K562 (cell line): Measurements from ENCODE around the gene NEDD4L. TPM values are rescaled to one million over a fixed set of nuclear protein-coding genes. Genes with fewer than 3 reads are reported as not detected.

Source experiments
- ATAC-seq: fragments of 200-7000 bp; cut with Tn5 transposase; 3 replicates; pipeline ENCODE4 v1.9.1; 2020; ENCODE audit warnings: moderate library complexity
- BruUV-seq: library from RNA; stranded (reverse); fragments of 400-500 nt; replicated peaks from 2 replicates; lab custom pipeline; 2021; lab: Mats Ljungman, UMichigan
- CTCF ChIA-PET: fragments of 300-600 bp; formaldehyde crosslinking; extraction: SDS; loops from one replicate; lab custom pipeline; 2021; ENCODE audit warnings: low intra/inter-chr PET ratio; lab: Yijun Ruan, JAX
- POLR2A ChIA-PET: fragments of 300-600, 350-650 bp; sonication (Branson Sonifier 250); formaldehyde crosslinking; extraction: SDS; loops from one replicate; lab custom pipeline; 2021; ENCODE audit warnings: antibody characterized with exemption, inconsistent platforms; lab: Yijun Ruan, JAX
- DNase-seq, 4 experiments: peaks; one replicate each; pipeline versions ENCODE4 v3.0.0 to v3.0.0-alpha.2; 2011 to 2018; ENCODE audit warnings: low spot score in 3 of 4, mixed read lengths in 3 of 4; ENCODE audit errors: extremely low read depth in 1 of 4
- FAIRE-seq: peaks from 2 replicates; lab custom pipeline; 2011; peaks lifted over from hg19 to GRCh38; lab: Jason Lieb, UNC
- H2AFZ ChIP-seq: 2 replicates; pipeline ENCODE4 v1.6.0; 2011; ENCODE audit warnings: low read depth, low read length, control low read depth, inconsistent platforms
- H3K27ac ChIP-seq: fragments of 200-600 bp; 3 replicates; pipeline ENCODE4 v1.8.0; 2011; ENCODE audit warnings: low read depth, mild to moderate bottlenecking, control low read depth, inconsistent platforms, low read length, moderate library complexity, mixed read lengths; ENCODE audit errors: extremely low read depth
- H3K27me3 ChIP-seq, 2 experiments: fragments of 300-600 bp in 1 of 2; 2 replicates in 1 of 2; 3 replicates in 1 of 2; pipeline versions ENCODE4 v1.6.0 to v1.8.0; 2011; ENCODE audit warnings: inconsistent platforms in 2 of 2, low read length in 2 of 2, mild to moderate bottlenecking in 1 of 2, mixed read lengths in 1 of 2, moderate library complexity in 1 of 2; ENCODE audit not compliant: control insufficient read depth in 2 of 2, insufficient read depth in 2 of 2
- H3K36me3 ChIP-seq: fragments of 300-600 bp; 3 replicates; pipeline ENCODE4 v1.8.0; 2011; ENCODE audit warnings: mild to moderate bottlenecking, low read length, inconsistent platforms; ENCODE audit not compliant: control insufficient read depth, insufficient read depth
- H3K4me1 ChIP-seq, 2 experiments: fragments of 200-600 bp in 1 of 2; replicated peaks in 1 of 2; 2 replicates in 1 of 2; 3 replicates in 1 of 2; pipeline versions ENCODE4 v1.5.1 to v1.8.0; 2011; ENCODE audit warnings: inconsistent platforms in 2 of 2, low read length in 2 of 2, mild to moderate bottlenecking in 1 of 2, mixed read lengths in 1 of 2, moderate library complexity in 1 of 2; ENCODE audit not compliant: control insufficient read depth in 2 of 2, insufficient read depth in 2 of 2
- H3K4me2 ChIP-seq: 2 replicates; pipeline ENCODE4 v1.6.1; 2011; ENCODE audit warnings: low read length, control low read depth, inconsistent platforms, mixed read lengths; ENCODE audit not compliant: insufficient read depth
- H3K4me3 ChIP-seq: fragments of 200-600 bp; sonication (generic), shearing (Covaris generic); 2 replicates; pipeline ENCODE4 v1.5.1; 2016; ENCODE audit warnings: control low read depth, inconsistent platforms
- H3K79me2 ChIP-seq: fragments of 200-600 bp; 3 replicates; pipeline ENCODE4 v1.8.0; 2011; ENCODE audit warnings: low read length, inconsistent platforms; ENCODE audit not compliant: control insufficient read depth, insufficient read depth
- H3K9ac ChIP-seq, 2 experiments: 2 replicates each; pipeline versions ENCODE4 v1.6.0 to v1.6.1; 2011; ENCODE audit warnings: low read depth in 2 of 2, low read length in 2 of 2, control low read depth in 1 of 2, inconsistent platforms in 1 of 2, mild to moderate bottlenecking in 1 of 2, mixed read lengths in 1 of 2; ENCODE audit not compliant: insufficient read depth in 1 of 2
- H3K9me1 ChIP-seq: one replicate; pipeline ENCODE4 v1.6.0; 2011; ENCODE audit warnings: inconsistent platforms, mild to moderate bottlenecking, low read length, moderate library complexity; ENCODE audit not compliant: control insufficient read depth, insufficient read depth
- H3K9me3 ChIP-seq: replicated peaks from 2 replicates; pipeline ENCODE4 v1.5.1; 2011; ENCODE audit warnings: low read depth, low read length, inconsistent platforms; ENCODE audit not compliant: control insufficient read depth, insufficient read depth
- H4K20me1 ChIP-seq: replicated peaks from 2 replicates; pipeline ENCODE4 v1.6.1; 2011; ENCODE audit warnings: low read length, inconsistent platforms, mixed read lengths; ENCODE audit not compliant: control insufficient read depth, insufficient read depth
- BMI1 ChIP-seq: fragments of 150-350 bp; IDR thresholded peaks from 2 replicates; pipeline ENCODE4 v1.6.1; 2014; ENCODE audit warnings: low read length
- CREBBP ChIP-seq: IDR thresholded peaks from one replicate; pipeline ENCODE4 v1.6.1; 2012; ENCODE audit warnings: low read depth, mild to moderate bottlenecking, control low read depth, inconsistent platforms, low read length
- HNRNPK ChIP-seq: fragments of 200-400 bp; formaldehyde crosslinking; IDR thresholded peaks from one replicate; pipeline ENCODE4 v1.6.1; 2018; ENCODE audit warnings: mild to moderate bottlenecking, low read depth, low read length; ENCODE audit not compliant: poor library complexity, severe bottlenecking
- KDM2B ChIP-seq: fragments of 250-450 bp; sonication (Bioruptor Pico); IDR thresholded peaks from 2 replicates; pipeline ENCODE4 v1.8.0; 2021; ENCODE audit warnings: mild to moderate bottlenecking, moderate library complexity
- RHOXF2B ChIP-seq: fragments of 250-450 bp; sonication (Bioruptor Pico); conservative IDR thresholded peaks from 2 replicates; pipeline ENCODE4 v1.5.1; 2021
- SMARCB1 ChIP-seq: IDR thresholded peaks from 2 replicates; pipeline ENCODE4 v1.6.1; 2011; ENCODE audit warnings: improper control_type of control experiment, low read depth; ENCODE audit not compliant: insufficient read length
- TCFL5 ChIP-seq: fragments of 250-450 bp; sonication (Bioruptor Pico); conservative IDR thresholded peaks from 2 replicates; pipeline ENCODE4 v1.6.1; 2021; ENCODE audit warnings: mild to moderate bottlenecking, moderate library complexity, matching md5 sums
- TOE1 ChIP-seq, 2 experiments: fragments of 450-650 bp in 1 of 2; sonication (generic) in 1 of 2; formaldehyde crosslinking in 1 of 2; IDR thresholded peaks; 2 replicates each; pipeline versions ENCODE4 v1.7.1 to v1.8.0; 2016 to 2022; ENCODE audit warnings: borderline replicate concordance in 2 of 2, mild to moderate bottlenecking in 2 of 2, antibody characterized with exemption in 1 of 2, inconsistent platforms in 1 of 2, low read depth in 1 of 2, missing genetic modification reagents in 1 of 2, moderate library complexity in 1 of 2
- ZNF217 ChIP-seq: sonication (generic); formaldehyde crosslinking; IDR thresholded peaks from 2 replicates; pipeline ENCODE4 v1.8.0; 2022; ENCODE audit warnings: mild to moderate bottlenecking, missing genetic modification reagents
- ZNF76 ChIP-seq: fragments of 250-450 bp; sonication (Bioruptor Pico); IDR thresholded peaks from 2 replicates; pipeline ENCODE4 v1.4.0; 2020; ENCODE audit warnings: mild to moderate bottlenecking, moderate library complexity, borderline replicate concordance
- ZNF778 ChIP-seq: fragments of 450-650 bp; formaldehyde crosslinking; IDR thresholded peaks from 2 replicates; pipeline ENCODE4 v1.4.0; 2020; ENCODE audit warnings: mild to moderate bottlenecking, moderate library complexity
- whole genome bisulfite sequencing: fragments of 100-300 bp; shearing (Covaris generic); methylation state at CpG from one replicate; pipeline ENCODE4 v1.1.6; 2016; ENCODE audit warnings: low coverage, mixed read lengths; ENCODE audit not compliant: insufficient coverage; ENCODE audit errors: missing lambda C conversion rate; 5-methylcytosine and 5-hydroxymethylcytosine counted together
- in situ Hi-C: fragments of 300-500 bp; cut with MboI; formaldehyde crosslinking; loops from 4 replicates; pipeline ENCODE4 v1.15.0; 2018; ENCODE audit warnings: inconsistent platforms, mixed read lengths
- intact Hi-C: fragments of 100-400 bp; cut with micrococcal nuclease; formaldehyde crosslinking; loops from 2 replicates; pipeline ENCODE4 v1.14.2; 2022
- polyA plus RNA-seq, 8 experiments: library from polyadenylated mRNA; depleted of rRNA in 4 of 8; stranded (reverse) in 5 of 8; unstranded in 3 of 8; fragments of >200 nt; fragmentation: Nextera tagmentation in 2 of 8; fragmentation: Illumina TruSeq in 1 of 8; extraction: Ambion mirVana in 2 of 8; extraction: Trizol in 1 of 8; gene quantifications; 2 replicates each; pipeline versions ENCODE4 v1.2.1 to v1.2.3, GENCODE V29; 2011 to 2014; ENCODE audit warnings: inconsistent platforms in 1 of 8, missing spikeins in 1 of 8
- total RNA-seq, 7 experiments: library from RNA; depleted of rRNA in 6 of 7; stranded (reverse); fragments of >200 nt in 6 of 7; fragmentation: Illumina TruSeq in 2 of 7; extraction: Trizol in 2 of 7; gene quantifications; 2 replicates each; pipeline versions ENCODE4 v1.2.1 to v1.2.3, GENCODE V29; 2011 to 2021; ENCODE audit warnings: low replicate concordance in 1 of 7
- TF ChIP-seq, protein P1 (sequence below): sonication (generic); formaldehyde crosslinking; IDR thresholded peaks from 2 replicates; pipeline ENCODE4 v1.4.0; 2020; ENCODE audit warnings: mild to moderate bottlenecking, missing genetic modification reagents
- TF ChIP-seq, protein P2 (sequence below), 2 experiments: fragments of 450-650 bp; conservative IDR thresholded peaks; 2 replicates each; pipeline ENCODE4 v1.6.1; 2017; ENCODE audit warnings: mild to moderate bottlenecking in 2 of 2, moderate library complexity in 2 of 2

Gene NEDD4L
- total and polyA plus RNA-seq, 9 of the 15 experiments (the other 6 are each of a cell fraction or from before 2014, with no cell fraction given) = 8.1 to 33.4 (median 19.9) TPM

DNA sequence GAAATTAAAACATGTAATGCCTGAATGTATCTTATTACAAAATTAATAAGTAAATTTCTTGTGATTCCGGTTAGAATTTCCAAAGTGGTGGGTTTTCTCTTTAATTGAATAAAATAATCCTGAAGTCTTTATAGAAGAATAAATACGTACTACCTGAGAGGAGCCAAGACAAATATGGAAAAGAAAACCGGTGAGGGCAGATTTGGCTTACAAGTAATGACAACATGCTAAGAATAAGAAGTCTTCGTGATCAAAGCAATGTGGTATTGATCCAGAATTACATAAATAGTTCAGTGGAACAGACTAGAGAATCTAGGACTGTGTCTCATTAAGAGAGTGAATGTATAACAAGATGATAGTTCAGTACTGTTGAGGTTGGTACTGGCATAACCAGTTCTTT is 167.5 kb downstream of the NEDD4L start:
- H3K4me3 ChIP-seq = no peak overlapping the region
- no peak for ATAC-seq
- H3K9ac ChIP-seq = no peak overlapping the region
- no peak for FAIRE-seq
- POLR2A ChIA-PET = no interaction called here
- H3K27ac ChIP-seq = no peak overlapping the region
- peaks cover 0 to 9% of the 10 kb centered on the region in 2 experiments; a peak in 3 of 5 replicates for H3K4me1 ChIP-seq
- no peak for DNase-seq
- no peak overlapping the region for H2AFZ ChIP-seq
- H3K79me2 ChIP-seq = no peaks in the 10 kb centered on the region
- no peaks in the 10 kb centered on the region; the same call in 1 of the 2 replicates for H4K20me1 ChIP-seq
- WGBS = 91% methylated on average over 4 of the region's 4 CpGs
- no peaks in the 10 kb centered on the region for H3K9me1 ChIP-seq
- no peaks in the 10 kb centered on the region for H3K9me3 ChIP-seq
- H3K36me3 ChIP-seq = no peaks in the 10 kb centered on the region
- no TSS peak for BruUV-seq
- no peaks in the 10 kb centered on the region for H3K27me3 ChIP-seq
- intact Hi-C loops (no loop called here), in situ Hi-C loops (no loop called here)
- H3K4me2 ChIP-seq = no peak overlapping the region
- CTCF ChIA-PET = no interaction called here
- TF ChIP-seq CREBBP (no peak), ZNF217 (CRISPR knock-in tag) (no peak), ZNF778 (no peak), KDM2B (CRISPR knock-in tag) (no peak), TOE1 (IDR thresholded peaks at IDR 0.05; ENCODE audit: borderline replicate concordance) (no peak), TOE1 (CRISPR knock-in tag; IDR thresholded peaks at IDR 0.05; ENCODE audit: borderline replicate concordance, low read depth) (no peak), TCFL5 (CRISPR knock-in tag) (no peak), BMI1 (no peak), SMARCB1 (no peak), ZNF76 (CRISPR knock-in tag) (no peak), RHOXF2B (CRISPR knock-in tag) (no peak), HNRNPK (no peak)
- TF ChIP-seq, protein P1, sequence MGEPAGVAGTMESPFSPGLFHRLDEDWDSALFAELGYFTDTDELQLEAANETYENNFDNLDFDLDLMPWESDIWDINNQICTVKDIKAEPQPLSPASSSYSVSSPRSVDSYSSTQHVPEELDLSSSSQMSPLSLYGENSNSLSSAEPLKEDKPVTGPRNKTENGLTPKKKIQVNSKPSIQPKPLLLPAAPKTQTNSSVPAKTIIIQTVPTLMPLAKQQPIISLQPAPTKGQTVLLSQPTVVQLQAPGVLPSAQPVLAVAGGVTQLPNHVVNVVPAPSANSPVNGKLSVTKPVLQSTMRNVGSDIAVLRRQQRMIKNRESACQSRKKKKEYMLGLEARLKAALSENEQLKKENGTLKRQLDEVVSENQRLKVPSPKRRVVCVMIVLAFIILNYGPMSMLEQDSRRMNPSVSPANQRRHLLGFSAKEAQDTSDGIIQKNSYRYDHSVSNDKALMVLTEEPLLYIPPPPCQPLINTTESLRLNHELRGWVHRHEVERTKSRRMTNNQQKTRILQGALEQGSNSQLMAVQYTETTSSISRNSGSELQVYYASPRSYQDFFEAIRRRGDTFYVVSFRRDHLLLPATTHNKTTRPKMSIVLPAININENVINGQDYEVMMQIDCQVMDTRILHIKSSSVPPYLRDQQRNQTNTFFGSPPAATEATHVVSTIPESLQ = no peak
- TF ChIP-seq, protein P2, sequence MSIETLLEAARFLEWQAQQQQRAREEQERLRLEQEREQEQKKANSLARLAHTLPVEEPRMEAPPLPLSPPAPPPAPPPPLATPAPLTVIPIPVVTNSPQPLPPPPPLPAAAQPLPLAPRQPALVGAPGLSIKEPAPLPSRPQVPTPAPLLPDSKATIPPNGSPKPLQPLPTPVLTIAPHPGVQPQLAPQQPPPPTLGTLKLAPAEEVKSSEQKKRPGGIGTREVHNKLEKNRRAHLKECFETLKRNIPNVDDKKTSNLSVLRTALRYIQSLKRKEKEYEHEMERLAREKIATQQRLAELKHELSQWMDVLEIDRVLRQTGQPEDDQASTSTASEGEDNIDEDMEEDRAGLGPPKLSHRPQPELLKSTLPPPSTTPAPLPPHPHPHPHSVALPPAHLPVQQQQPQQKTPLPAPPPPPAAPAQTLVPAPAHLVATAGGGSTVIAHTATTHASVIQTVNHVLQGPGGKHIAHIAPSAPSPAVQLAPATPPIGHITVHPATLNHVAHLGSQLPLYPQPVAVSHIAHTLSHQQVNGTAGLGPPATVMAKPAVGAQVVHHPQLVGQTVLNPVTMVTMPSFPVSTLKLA (conservative IDR thresholded peaks at IDR 0.05) = no peak
